H9 (cell line): ENCODE data around the gene CNGB1. TPM values are rescaled to one million over a fixed set of nuclear protein-coding genes. Genes with fewer than 3 reads are reported as not detected.

Experiments used
- DNase-seq: peaks from one replicate; pipeline ENCODE4 v3.0.0-alpha.2; 2017
- H2AFZ ChIP-seq: one replicate; pipeline ENCODE4 v1.6.1; 2013; ENCODE audit warnings: mild to moderate bottlenecking, low read length, control low read depth, moderate library complexity
- H2AK5ac ChIP-seq: 2 replicates; pipeline ENCODE4 v1.6.1; 2013; ENCODE audit warnings: low read length, control low read depth, mixed read lengths; ENCODE audit not compliant: insufficient read length
- H2BK120ac ChIP-seq: one replicate; pipeline ENCODE4 v1.6.1; 2013; ENCODE audit warnings: low read depth, mild to moderate bottlenecking, low read length, control low read depth, inconsistent platforms; ENCODE audit not compliant: poor library complexity, severe bottlenecking
- H2BK12ac ChIP-seq: 2 replicates; pipeline ENCODE4 v1.6.1; 2013; ENCODE audit warnings: low read length, control low read depth, mixed read lengths, low read depth; ENCODE audit not compliant: insufficient read length
- H2BK15ac ChIP-seq: 2 replicates; pipeline ENCODE4 v1.6.1; 2013; ENCODE audit warnings: low read depth, low read length, control low read depth
- H2BK20ac ChIP-seq: one replicate; pipeline ENCODE4 v1.6.1; 2013; ENCODE audit warnings: low read depth, mild to moderate bottlenecking, low read length, control low read depth, inconsistent platforms; ENCODE audit not compliant: poor library complexity, severe bottlenecking
- H2BK5ac ChIP-seq: 2 replicates; pipeline ENCODE4 v1.6.1; 2013; ENCODE audit warnings: low read length, control low read depth, mixed read lengths; ENCODE audit not compliant: insufficient read length
- H3K14ac ChIP-seq: 2 replicates; pipeline ENCODE4 v1.6.1; 2013; ENCODE audit warnings: low read length, control low read depth; ENCODE audit not compliant: insufficient read depth
- H3K18ac ChIP-seq: 2 replicates; pipeline ENCODE4 v1.6.1; 2013; ENCODE audit warnings: low read depth, mild to moderate bottlenecking, mixed read lengths, low read length, control low read depth; ENCODE audit not compliant: insufficient read length
- H3K23ac ChIP-seq: 2 replicates; pipeline ENCODE4 v1.6.1; 2013; ENCODE audit warnings: low read length, control low read depth, mixed read lengths, low read depth; ENCODE audit not compliant: insufficient read length
- H3K23me2 ChIP-seq: 2 replicates; pipeline ENCODE4 v1.6.1; 2013; ENCODE audit warnings: low read depth, mild to moderate bottlenecking, mixed read lengths, low read length, control low read depth; ENCODE audit not compliant: insufficient read length, poor library complexity, severe bottlenecking
- H3K27ac ChIP-seq: 2 replicates; pipeline ENCODE4 v1.5.1; 2013; ENCODE audit warnings: low read length, control low read depth, mixed read lengths, low read depth; ENCODE audit not compliant: insufficient read length
- H3K27me3 ChIP-seq: 2 replicates; pipeline ENCODE4 v1.6.1; 2013; ENCODE audit warnings: low read length, control low read depth, inconsistent platforms; ENCODE audit not compliant: insufficient read depth
- H3K4ac ChIP-seq: 2 replicates; pipeline ENCODE4 v1.6.1; 2013; ENCODE audit warnings: low read depth, mild to moderate bottlenecking, control low read depth, inconsistent platforms, low read length, moderate library complexity
- H3K4me1 ChIP-seq: 2 replicates; pipeline ENCODE4 v1.6.1; 2013; ENCODE audit warnings: low read length, control low read depth, inconsistent platforms; ENCODE audit not compliant: insufficient read depth
- H3K4me2 ChIP-seq: 2 replicates; pipeline ENCODE4 v1.6.1; 2013; ENCODE audit warnings: low read length, control low read depth, mixed read lengths; ENCODE audit not compliant: insufficient read length, insufficient read depth
- H3K56ac ChIP-seq: 2 replicates; pipeline ENCODE4 v1.6.1; 2013; ENCODE audit warnings: low read depth, mild to moderate bottlenecking, mixed read lengths, low read length, control low read depth; ENCODE audit not compliant: insufficient read length
- H3K79me1 ChIP-seq: 2 replicates; pipeline ENCODE4 v1.6.1; 2013; ENCODE audit warnings: low read depth, mild to moderate bottlenecking, moderate library complexity, low read length, control low read depth, inconsistent platforms; ENCODE audit not compliant: insufficient read depth, poor library complexity, severe bottlenecking
- H3K79me2 ChIP-seq: 2 replicates; pipeline ENCODE4 v1.6.1; 2013; ENCODE audit warnings: low read length, control low read depth, inconsistent platforms; ENCODE audit not compliant: insufficient read depth
- H3K9ac ChIP-seq: 2 replicates; pipeline ENCODE4 v1.6.1; 2013; ENCODE audit warnings: low read length, control low read depth, mixed read lengths; ENCODE audit not compliant: insufficient read length; ENCODE audit errors: extremely low read depth
- H3K9me3 ChIP-seq: one replicate; pipeline ENCODE4 v1.6.1; 2013; ENCODE audit warnings: low read depth, low read length, inconsistent platforms; ENCODE audit not compliant: control insufficient read depth
- H3T11ph ChIP-seq: one replicate; pipeline ENCODE4 v1.6.1; 2013; ENCODE audit warnings: mild to moderate bottlenecking, low read length, control low read depth, inconsistent platforms
- H4K20me1 ChIP-seq: one replicate; pipeline ENCODE4 v1.6.1; 2013; ENCODE audit not compliant: control insufficient read depth, insufficient read length, insufficient read depth
- H4K5ac ChIP-seq: 2 replicates; pipeline ENCODE4 v1.6.1; 2013; ENCODE audit warnings: low read depth, mild to moderate bottlenecking, mixed read lengths, low read length, control low read depth; ENCODE audit not compliant: insufficient read length
- H4K8ac ChIP-seq: replicated peaks from 2 replicates; pipeline ENCODE4 v1.6.1; 2013; ENCODE audit warnings: low read length, control low read depth, mixed read lengths, low read depth; ENCODE audit not compliant: insufficient read length
- H4K91ac ChIP-seq: 2 replicates; pipeline ENCODE4 v1.6.1; 2013; ENCODE audit warnings: low read depth, mild to moderate bottlenecking, moderate library complexity, mixed read lengths, low read length, control low read depth; ENCODE audit not compliant: insufficient read length
- H3K27ac Mint-ChIP-seq, 3 experiments: 2 replicates in 2 of 3; 3 replicates in 1 of 3; pipeline ENCODE4 v1.8.0; 2020 to 2021; ENCODE audit warnings: mixed read lengths in 3 of 3, mild to moderate bottlenecking in 1 of 3, moderate library complexity in 1 of 3
- H3K27me3 Mint-ChIP-seq: 2 replicates; pipeline ENCODE4 v1.8.0; 2021; ENCODE audit warnings: low read depth, mild to moderate bottlenecking, moderate library complexity, mixed read lengths
- H3K36me3 Mint-ChIP-seq, 3 experiments: 2 replicates in 2 of 3; 3 replicates in 1 of 3; pipeline ENCODE4 v1.8.0; 2020 to 2021; ENCODE audit warnings: low read depth in 3 of 3, mixed read lengths in 3 of 3; ENCODE audit not compliant: insufficient read depth in 1 of 3
- H3K4me1 Mint-ChIP-seq, 2 experiments: 2 replicates each; pipeline ENCODE4 v1.8.0; 2020; ENCODE audit warnings: mixed read lengths in 2 of 2
- H3K4me3 Mint-ChIP-seq, 2 experiments: 2 replicates in 1 of 2; 3 replicates in 1 of 2; pipeline ENCODE4 v1.8.0; 2020 to 2021; ENCODE audit warnings: mild to moderate bottlenecking in 2 of 2, mixed read lengths in 2 of 2, moderate library complexity in 1 of 2
- H3K9me3 Mint-ChIP-seq, 2 experiments: 2 replicates in 1 of 2; 3 replicates in 1 of 2; pipeline ENCODE4 v1.8.0; 2020; ENCODE audit warnings: mild to moderate bottlenecking in 2 of 2, mixed read lengths in 2 of 2, moderate library complexity in 1 of 2
- whole genome bisulfite sequencing: extraction: QIAGEN DNeasy Blood & Tissue Kit; methylation state at CpG from one replicate; pipeline ENCODE4 v1.1.7; 2013; ENCODE audit warnings: missing lambda C conversion rate, low lambda C conversion rate, mixed read lengths; ENCODE audit not compliant: insufficient read length; ENCODE audit errors: extremely low coverage; 5-methylcytosine and 5-hydroxymethylcytosine counted together
- total RNA-seq: library from RNA; stranded (reverse); gene quantifications from 2 replicates; pipeline ENCODE4 v1.2.1, GENCODE V29; 2021
- TF ChIP-seq, protein P1 (sequence below): fragments of 200-600 bp; sonication (generic); conservative IDR thresholded peaks from 3 replicates; pipeline ENCODE4 v1.8.0; 2021; ENCODE audit warnings: antibody characterized with exemption, mild to moderate bottlenecking

The CNGB1 gene
- total RNA-seq, 1 experiment from 2014 or later = not detected

DNA sequence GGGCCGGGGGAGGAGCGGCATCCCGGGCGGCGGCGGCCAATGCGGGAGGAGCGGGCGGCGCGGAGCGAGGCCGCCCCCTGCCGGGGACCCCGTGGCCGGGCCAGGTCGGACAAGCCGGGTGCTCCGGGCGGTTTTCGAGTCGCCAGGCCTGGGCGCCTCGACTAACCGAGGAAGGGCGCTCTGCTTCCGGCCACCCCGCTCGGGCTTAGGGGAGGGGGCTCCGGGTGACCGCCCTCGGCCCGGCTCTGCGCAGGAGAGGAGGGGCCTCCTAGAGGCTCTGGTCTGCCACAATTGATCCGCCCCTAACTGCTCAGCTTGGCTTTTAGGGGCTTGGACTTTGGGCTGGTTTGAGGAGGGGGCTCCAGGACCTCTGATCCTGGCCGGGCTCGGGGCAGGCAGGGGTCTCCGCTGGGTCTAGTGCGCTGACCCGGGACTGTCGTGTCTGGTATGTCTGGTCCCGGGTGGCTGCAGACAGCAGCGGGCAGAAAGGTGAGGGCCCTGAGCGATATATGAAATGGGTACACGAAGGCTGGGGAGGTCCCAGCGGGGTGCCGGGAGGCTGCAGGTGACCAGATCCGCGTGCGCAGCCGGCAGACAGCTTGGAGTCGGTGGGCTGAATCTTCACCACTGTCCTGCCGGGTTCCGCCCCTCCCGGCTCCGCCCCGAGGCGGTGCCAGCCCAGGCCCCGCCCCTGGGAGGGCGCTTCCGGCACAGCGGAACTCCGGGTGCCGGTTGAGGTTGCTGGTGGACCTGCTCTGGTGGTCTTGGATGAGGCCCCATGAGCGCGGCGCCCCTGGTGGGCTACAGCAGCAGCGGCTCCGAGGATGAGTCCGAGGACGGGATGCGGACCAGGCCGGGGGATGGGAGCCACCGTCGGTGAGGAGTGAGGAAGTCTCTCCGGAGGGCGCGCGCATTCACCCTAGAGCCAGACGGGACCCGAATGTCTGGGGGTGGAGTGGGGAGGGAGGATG lies 30.1 kb upstream of the CNGB1 start, which contains the start of gene USB1:
Gene USB1, plus strand, starts transcription at position 702 of the 971 bp plus-strand sequence. Its CDS starts 77 bp downstream, at position 779.
- Histone ChIP-seq H4K91ac (no peak within 1 kb of the TSS), H3K9me3 (no peaks in the 10 kb centered on the region), H3K23me2 (peaks cover 8% of the 10 kb centered on the region), H3K56ac (no peak within 1 kb of the TSS), H3K27me3 (no peaks in the 10 kb centered on the region), H2BK15ac (no peak within 1 kb of the TSS), H3K79me1 (no peaks in the 10 kb centered on the region), H4K8ac (no peak within 1 kb of the TSS), H3K4ac (no peak within 1 kb of the TSS), H3K18ac (peak within 1 kb of the TSS; percentile 18), H4K20me1 (no peaks in the 10 kb centered on the region), H3K9ac (peak within 1 kb of the TSS; percentile 25), H2BK5ac (no peak within 1 kb of the TSS), H2BK20ac (no peak within 1 kb of the TSS), H4K5ac (no peak within 1 kb of the TSS), H3K23ac (no peak within 1 kb of the TSS), H3K4me1 (peaks cover 2% of the 10 kb centered on the region; the same call in 1 of the 2 replicates), H2BK120ac (no peak within 1 kb of the TSS), H3T11ph (no peak within 1 kb of the TSS), H2BK12ac (no peak within 1 kb of the TSS), H2AK5ac (no peak within 1 kb of the TSS), H3K4me2 (peak within 1 kb of the TSS; percentile 68), H3K14ac (0 out of 2 replicates have a peak within 1 kb of the TSS, but pooled peaks have one; percentile 6), H3K27ac (no peak within 1 kb of the TSS), H2AFZ (no peak within 1 kb of the TSS), H3K79me2 (no peaks in the 10 kb centered on the region; the same call in 1 of the 2 replicates)
- H3K27me3 Mint-ChIP-seq = no peaks in the 10 kb centered on the region
- no CpG with 5 or more reads among the region's 81 CpGs for WGBS
- H3K4me3 Mint-ChIP-seq = peak within 1 kb of the TSS; percentile 92 to 93
- H3K36me3 Mint-ChIP-seq = peaks cover 12 to 48% (median 39%) of the 10 kb centered on the region in 3 experiments; a peak in 6 of 7 replicates
- no peaks in the 10 kb centered on the region; a peak in 1 of 5 replicates for H3K9me3 Mint-ChIP-seq
- H3K4me1 Mint-ChIP-seq = peaks cover 16 to 17% of the 10 kb centered on the region in 2 experiments
- TF ChIP-seq, protein P1, sequence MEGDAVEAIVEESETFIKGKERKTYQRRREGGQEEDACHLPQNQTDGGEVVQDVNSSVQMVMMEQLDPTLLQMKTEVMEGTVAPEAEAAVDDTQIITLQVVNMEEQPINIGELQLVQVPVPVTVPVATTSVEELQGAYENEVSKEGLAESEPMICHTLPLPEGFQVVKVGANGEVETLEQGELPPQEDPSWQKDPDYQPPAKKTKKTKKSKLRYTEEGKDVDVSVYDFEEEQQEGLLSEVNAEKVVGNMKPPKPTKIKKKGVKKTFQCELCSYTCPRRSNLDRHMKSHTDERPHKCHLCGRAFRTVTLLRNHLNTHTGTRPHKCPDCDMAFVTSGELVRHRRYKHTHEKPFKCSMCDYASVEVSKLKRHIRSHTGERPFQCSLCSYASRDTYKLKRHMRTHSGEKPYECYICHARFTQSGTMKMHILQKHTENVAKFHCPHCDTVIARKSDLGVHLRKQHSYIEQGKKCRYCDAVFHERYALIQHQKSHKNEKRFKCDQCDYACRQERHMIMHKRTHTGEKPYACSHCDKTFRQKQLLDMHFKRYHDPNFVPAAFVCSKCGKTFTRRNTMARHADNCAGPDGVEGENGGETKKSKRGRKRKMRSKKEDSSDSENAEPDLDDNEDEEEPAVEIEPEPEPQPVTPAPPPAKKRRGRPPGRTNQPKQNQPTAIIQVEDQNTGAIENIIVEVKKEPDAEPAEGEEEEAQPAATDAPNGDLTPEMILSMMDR = peak; percentile 66
- peak; percentile 94 for DNase-seq
- peak within 1 kb of the TSS; percentile 66 to 94 (median 89); a peak in 4 of 7 replicates for H3K27ac Mint-ChIP-seq
